ENCODE results near the gene ELF2.

- TF ChIP-seq, protein P1, sequence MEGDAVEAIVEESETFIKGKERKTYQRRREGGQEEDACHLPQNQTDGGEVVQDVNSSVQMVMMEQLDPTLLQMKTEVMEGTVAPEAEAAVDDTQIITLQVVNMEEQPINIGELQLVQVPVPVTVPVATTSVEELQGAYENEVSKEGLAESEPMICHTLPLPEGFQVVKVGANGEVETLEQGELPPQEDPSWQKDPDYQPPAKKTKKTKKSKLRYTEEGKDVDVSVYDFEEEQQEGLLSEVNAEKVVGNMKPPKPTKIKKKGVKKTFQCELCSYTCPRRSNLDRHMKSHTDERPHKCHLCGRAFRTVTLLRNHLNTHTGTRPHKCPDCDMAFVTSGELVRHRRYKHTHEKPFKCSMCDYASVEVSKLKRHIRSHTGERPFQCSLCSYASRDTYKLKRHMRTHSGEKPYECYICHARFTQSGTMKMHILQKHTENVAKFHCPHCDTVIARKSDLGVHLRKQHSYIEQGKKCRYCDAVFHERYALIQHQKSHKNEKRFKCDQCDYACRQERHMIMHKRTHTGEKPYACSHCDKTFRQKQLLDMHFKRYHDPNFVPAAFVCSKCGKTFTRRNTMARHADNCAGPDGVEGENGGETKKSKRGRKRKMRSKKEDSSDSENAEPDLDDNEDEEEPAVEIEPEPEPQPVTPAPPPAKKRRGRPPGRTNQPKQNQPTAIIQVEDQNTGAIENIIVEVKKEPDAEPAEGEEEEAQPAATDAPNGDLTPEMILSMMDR (IDR thresholded peaks at IDR 0.05; ENCODE audit: borderline replicate concordance, extremely low read depth, low read length, poor library complexity, severe bottlenecking), result no peak
- no peak for TF ChIP-seq EZH2 (IDR thresholded peaks at IDR 0.05; ENCODE audit: borderline replicate concordance, low read depth, low read length, severe bottlenecking)
Measured at GRCh38 chr4:139154538-139154937, 22.5 kb downstream of the ELF2 start.

Measured in DND-41 (cell line).